SK-N-MC (cell line): ENCODE data around the gene PLA2G4D.

Experiments used
- DNase-seq: peaks from one replicate; pipeline ENCODE4 v3.0.0-alpha.2; 2011; ENCODE audit warnings: low read depth, low spot score
- H3K27ac ChIP-seq: fragments of 200-600 bp; sonication (generic); 2 replicates; pipeline ENCODE4 v1.5.1; 2016; ENCODE audit warnings: mixed run types
- H3K36me3 ChIP-seq: fragments of 200-600 bp; sonication (generic); 2 replicates; pipeline ENCODE4 v1.6.1; 2017; ENCODE audit warnings: antibody characterized with exemption, low read length, mixed read lengths; ENCODE audit not compliant: insufficient read depth
- H3K4me3 ChIP-seq: fragments of 200-600 bp; sonication (generic); 2 replicates; pipeline ENCODE4 v1.5.1; 2016
- H3K9ac ChIP-seq: fragments of 200-600 bp; sonication (generic); 2 replicates; pipeline ENCODE4 v1.8.0; 2017; ENCODE audit warnings: mixed run types, mixed read lengths; ENCODE audit not compliant: insufficient read length
- H3K9me3 ChIP-seq: fragments of 200-600 bp; sonication (generic); 2 replicates; pipeline ENCODE4 v1.6.1; 2017; ENCODE audit warnings: low read depth, mild to moderate bottlenecking, antibody characterized with exemption, low read length, moderate library complexity, mixed read lengths
- EZH2 ChIP-seq: fragments of 200-600 bp; sonication (generic); IDR thresholded peaks from one replicate; pipeline ENCODE4 v1.6.1; 2017; ENCODE audit warnings: antibody characterized with exemption
- FOXP2 ChIP-seq: optimal IDR thresholded peaks from 2 replicates; pipeline ENCODE3; 2011; ENCODE audit warnings: mild to moderate bottlenecking, moderate library complexity; ENCODE audit not compliant: insufficient read depth; ENCODE audit errors: extremely low read length, control extremely low read depth
- POLR2AphosphoS5 ChIP-seq: IDR thresholded peaks from 2 replicates; pipeline ENCODE4 v1.6.1; 2012; ENCODE audit warnings: mild to moderate bottlenecking, low read depth, low read length, borderline replicate concordance

PLA2G4D gene

GRCh38 chr15:42068601-42069000 lies 25.8 kb downstream of the PLA2G4D start:
- Histone ChIP-seq H3K4me3 (no peak overlapping the region), H3K27ac (no peak overlapping the region), H3K36me3 (no peaks in the 10 kb centered on the region), H3K9ac (no peak overlapping the region), H3K9me3 (no peaks in the 10 kb centered on the region)
- TF ChIP-seq EZH2 (no peak), POLR2AphosphoS5 (no peak), FOXP2 (no peak)
- no peak for DNase-seq

GRCh38 chr15:42066764-42067415 lies 27.5 kb downstream of the PLA2G4D start:
- H3K9ac ChIP-seq, result no peak overlapping the region
- H3K9me3 ChIP-seq, result no peaks in the 10 kb centered on the region
- no peak overlapping the region for H3K27ac ChIP-seq
- no peak for TF ChIP-seq POLR2AphosphoS5
- no peak for TF ChIP-seq FOXP2
- no peak for TF ChIP-seq EZH2
- no peak overlapping the region for H3K4me3 ChIP-seq
- DNase-seq, result no peak
- H3K36me3 ChIP-seq, result no peaks in the 10 kb centered on the region

- Histone ChIP-seq H3K4me3 (no peak overlapping the region), H3K27ac (no peak overlapping the region), H3K9me3 (no peaks in the 10 kb centered on the region), H3K36me3 (no peaks in the 10 kb centered on the region), H3K9ac (no peak overlapping the region)
- TF ChIP-seq FOXP2 (no peak), EZH2 (no peak), POLR2AphosphoS5 (no peak)
- no peak for DNase-seq
Measured at GRCh38 chr15:42065468-42065867, 28.9 kb downstream of the PLA2G4D start.

- no peak for TF ChIP-seq EZH2
- TF ChIP-seq FOXP2, result no peak
- no peak for TF ChIP-seq POLR2AphosphoS5
- Histone ChIP-seq H3K36me3 (no peaks in the 10 kb centered on the region), H3K27ac (no peak overlapping the region), H3K9ac (no peak overlapping the region), H3K4me3 (no peak overlapping the region), H3K9me3 (no peaks in the 10 kb centered on the region)
- DNase-seq, result no peak
Measured at GRCh38 chr15:42065033-42065432, 29.3 kb downstream of the PLA2G4D start.

- H3K36me3 ChIP-seq, result no peaks in the 10 kb centered on the region
- no peaks in the 10 kb centered on the region for H3K9me3 ChIP-seq
- no peak for DNase-seq
- TF ChIP-seq FOXP2 (no peak), EZH2 (no peak), POLR2AphosphoS5 (no peak)
- no peak overlapping the region for H3K4me3 ChIP-seq
- H3K9ac ChIP-seq, result no peak overlapping the region
- H3K27ac ChIP-seq, result no peak overlapping the region
Measured at GRCh38 chr15:42064271-42064670, 30.1 kb downstream of the PLA2G4D start.

DNA sequence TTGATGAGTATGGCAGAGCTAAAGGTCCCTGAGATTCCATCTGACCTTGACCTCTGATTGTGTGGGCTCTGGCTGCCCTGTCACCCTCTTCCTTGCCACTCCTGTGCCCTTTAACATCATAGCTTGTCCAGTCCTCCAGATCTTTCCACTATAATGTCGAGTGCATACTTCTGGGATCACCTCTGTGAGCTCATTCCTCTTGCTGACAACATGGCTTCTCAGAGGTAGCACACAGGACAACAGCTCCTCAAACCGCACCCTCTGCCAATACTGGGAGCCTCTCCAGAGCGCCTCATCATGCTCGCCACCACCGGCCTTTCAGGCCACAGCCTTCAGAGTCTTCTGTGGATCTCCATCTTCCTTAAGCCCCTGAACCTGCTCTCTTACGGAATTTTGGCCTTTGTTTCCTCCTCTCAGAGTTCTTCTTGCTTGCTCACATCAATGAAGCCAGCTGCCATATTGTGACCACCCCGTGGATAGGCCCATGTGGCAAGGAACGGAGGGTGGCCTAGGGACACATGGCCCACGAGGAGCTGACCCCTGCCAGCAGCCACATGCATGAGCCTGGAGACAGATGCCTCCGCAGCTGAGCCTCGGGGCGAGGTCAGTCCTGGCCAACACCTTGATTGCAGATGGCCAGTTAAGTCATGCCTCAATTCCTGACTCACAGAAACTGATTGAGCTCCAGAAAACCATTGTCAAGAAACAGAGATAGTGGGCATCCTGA lies 31.1 kb downstream of the PLA2G4D start:
- H3K4me3 ChIP-seq, result no peak overlapping the region
- no peak for DNase-seq
- H3K9me3 ChIP-seq, result no peaks in the 10 kb centered on the region
- no peak overlapping the region for H3K27ac ChIP-seq
- no peaks in the 10 kb centered on the region for H3K36me3 ChIP-seq
- TF ChIP-seq EZH2 (no peak), POLR2AphosphoS5 (no peak), FOXP2 (no peak)
- no peak overlapping the region for H3K9ac ChIP-seq

- no peak for DNase-seq
- no peaks in the 10 kb centered on the region for H3K36me3 ChIP-seq
- TF ChIP-seq EZH2, result no peak
Measured at GRCh38 chr15:42062284-42062806, 32.0 kb downstream of the PLA2G4D start.

GRCh38 chr15:42060797-42061196 lies 33.6 kb downstream of the PLA2G4D start:
- H3K27ac ChIP-seq, result no peak overlapping the region
- H3K4me3 ChIP-seq, result no peak overlapping the region
- H3K9me3 ChIP-seq, result no peaks in the 10 kb centered on the region
- no peak overlapping the region for H3K9ac ChIP-seq
- no peaks in the 10 kb centered on the region for H3K36me3 ChIP-seq
- no peak for TF ChIP-seq POLR2AphosphoS5
- no peak for TF ChIP-seq EZH2
- TF ChIP-seq FOXP2, result no peak
- DNase-seq, result no peak

More at GRCh38 chr15:42062284-42062806, 32.0 kb downstream of the PLA2G4D start:
- H3K9me3 ChIP-seq, result no peaks in the 10 kb centered on the region
- H3K4me3 ChIP-seq, result no peak overlapping the region
- no peak overlapping the region for H3K27ac ChIP-seq
- H3K9ac ChIP-seq, result no peak overlapping the region
